MM.1S (cell line): Measurements from ENCODE around the gene TCHP.
A peak's percentile ranks its signal among the peaks of the same experiment; 100 is the strongest.

ENCODE experiments used
- DNase-seq: peaks from one replicate; pipeline ENCODE4 v3.0.0-alpha.2; 2015
- H2AFZ ChIP-seq: fragments of 300-600 bp; sonication (generic); 2 replicates; pipeline ENCODE4 v1.6.0; 2016; ENCODE audit warnings: antibody characterized with exemption, low read length
- H3F3A ChIP-seq: fragments of 300-600 bp; sonication (generic); 2 replicates; pipeline ENCODE4 v1.6.1; 2016; ENCODE audit warnings: mild to moderate bottlenecking, antibody characterized with exemption, low read length, moderate library complexity, mixed read lengths; ENCODE audit not compliant: insufficient read depth
- H3K27ac ChIP-seq: fragments of 300-600 bp; sonication (generic); 2 replicates; pipeline ENCODE4 v1.5.1; 2016; ENCODE audit warnings: mild to moderate bottlenecking, low read length
- H3K27me3 ChIP-seq: fragments of 300-600 bp; sonication (generic); replicated peaks from 2 replicates; pipeline ENCODE4 v1.6.0; 2016; ENCODE audit warnings: low read length; ENCODE audit not compliant: insufficient read depth
- H3K36me3 ChIP-seq: fragments of 300-600 bp; sonication (generic); replicated peaks from 2 replicates; pipeline ENCODE4 v1.6.1; 2016; ENCODE audit warnings: mild to moderate bottlenecking, low read length, mixed read lengths; ENCODE audit not compliant: insufficient read depth
- H3K4me1 ChIP-seq: fragments of 300-600 bp; sonication (generic); 2 replicates; pipeline ENCODE4 v1.6.1; 2016; ENCODE audit warnings: low read length, mixed read lengths
- H3K4me2 ChIP-seq: fragments of 300-600 bp; sonication (generic); 2 replicates; pipeline ENCODE4 v1.6.0; 2016; ENCODE audit warnings: low read depth, low read length
- H3K4me3 ChIP-seq: fragments of 300-600 bp; sonication (generic); 2 replicates; pipeline ENCODE4 v1.5.1; 2016; ENCODE audit warnings: low read length, mixed read lengths
- H3K79me2 ChIP-seq: fragments of 300-600 bp; sonication (generic); 2 replicates; pipeline ENCODE4 v1.6.1; 2016; ENCODE audit warnings: mixed run types, low read length, mixed read lengths
- H3K9ac ChIP-seq: fragments of 300-600 bp; sonication (generic); 2 replicates; pipeline ENCODE4 v1.6.1; 2016; ENCODE audit warnings: low read length, mixed read lengths
- H3K9me2 ChIP-seq: fragments of 300-600 bp; sonication (generic); replicated peaks from 2 replicates; pipeline ENCODE4 v1.6.1; 2016; ENCODE audit warnings: mild to moderate bottlenecking, low read length, mixed read lengths; ENCODE audit not compliant: insufficient read depth
- H3K9me3 ChIP-seq: fragments of 300-600 bp; sonication (generic); replicated peaks from 2 replicates; pipeline ENCODE4 v1.6.1; 2016; ENCODE audit warnings: mild to moderate bottlenecking, low read length, mixed read lengths; ENCODE audit not compliant: insufficient read depth
- H4K20me1 ChIP-seq: fragments of 300-600 bp; sonication (generic); 2 replicates; pipeline ENCODE4 v1.6.1; 2016; ENCODE audit warnings: mild to moderate bottlenecking, low read length, moderate library complexity, mixed read lengths; ENCODE audit not compliant: insufficient read depth
- CTCF ChIP-seq: fragments of 300-600 bp; sonication (generic); IDR thresholded peaks from 2 replicates; pipeline ENCODE4 v1.5.1; 2016; ENCODE audit warnings: antibody characterized with exemption, low read length, mixed read lengths
- EZH2 ChIP-seq: fragments of 300-600 bp; sonication (generic); optimal IDR thresholded peaks from 2 replicates; pipeline ENCODE3; 2017; ENCODE audit warnings: low read depth, mild to moderate bottlenecking, antibody characterized with exemption, low read length, mixed read lengths
- EZH2phosphoT487 ChIP-seq: fragments of 300-600 bp; sonication (generic); IDR thresholded peaks from 2 replicates; pipeline ENCODE4 v1.6.1; 2018; ENCODE audit warnings: antibody characterized with exemption, low read length

TCHP gene

GRCh38 chr12:109900752-109901580 is 892 bp downstream of the TCHP start:
- H3K27me3 ChIP-seq, result no peaks in the 10 kb centered on the region

GRCh38 chr12:109902891-109903418 is 2.9 kb downstream of the TCHP start:
- Histone ChIP-seq H2AFZ (no peak overlapping the region), H3K36me3 (no peaks in the 10 kb centered on the region), H4K20me1 (no peaks in the 10 kb centered on the region), H3K9me2 (no peaks in the 10 kb centered on the region), H3K4me2 (no peak overlapping the region), H3F3A (no peaks in the 10 kb centered on the region), H3K9me3 (no peaks in the 10 kb centered on the region), H3K79me2 (peaks cover 29% of the 10 kb centered on the region), H3K27me3 (no peaks in the 10 kb centered on the region), H3K27ac (no peak overlapping the region), H3K4me3 (no peak overlapping the region), H3K9ac (no peak overlapping the region), H3K4me1 (no peaks in the 10 kb centered on the region)
- no peak for DNase-seq
- TF ChIP-seq CTCF (no peak), EZH2phosphoT487 (no peak), EZH2 (no peak)

More at GRCh38 chr12:109900752-109901580, 892 bp downstream of the TCHP start:
- no peaks in the 10 kb centered on the region for H3K9me3 ChIP-seq
- peak overlapping the region; percentile 74 for H3K4me2 ChIP-seq
- no peaks in the 10 kb centered on the region for H3K36me3 ChIP-seq
- H3K27ac ChIP-seq, result peak overlapping the region; percentile 43; the same call in 1 of the 2 replicates
- peak overlapping the region; percentile 81 for H3K4me3 ChIP-seq
- no peaks in the 10 kb centered on the region for H3K4me1 ChIP-seq
- H3K9ac ChIP-seq, result peak overlapping the region; percentile 84
- H2AFZ ChIP-seq, result peak overlapping the region; percentile 67; the same call in 1 of the 2 replicates
- H3K79me2 ChIP-seq, result peaks cover 29% of the 10 kb centered on the region
- TF ChIP-seq CTCF (no peak), EZH2 (no peak), EZH2phosphoT487 (no peak)
- H3F3A ChIP-seq, result no peaks in the 10 kb centered on the region
- H4K20me1 ChIP-seq, result no peaks in the 10 kb centered on the region
- DNase-seq, result no peak
- H3K9me2 ChIP-seq, result no peaks in the 10 kb centered on the region

- H3K27me3 ChIP-seq, result no peaks in the 10 kb centered on the region
Observed at GRCh38 chr12:109905301-109905700, 5.2 kb downstream of the TCHP start.

More at GRCh38 chr12:109905301-109905700, 5.2 kb downstream of the TCHP start:
- Histone ChIP-seq H3K9ac (no peak overlapping the region), H3K9me2 (no peaks in the 10 kb centered on the region), H3K4me2 (no peak overlapping the region), H4K20me1 (no peaks in the 10 kb centered on the region), H3K79me2 (peaks cover 27% of the 10 kb centered on the region), H3K9me3 (no peaks in the 10 kb centered on the region), H2AFZ (no peak overlapping the region), H3K4me1 (no peaks in the 10 kb centered on the region), H3F3A (no peaks in the 10 kb centered on the region), H3K36me3 (no peaks in the 10 kb centered on the region), H3K27ac (no peak overlapping the region), H3K4me3 (no peak overlapping the region)
- TF ChIP-seq EZH2phosphoT487, result no peak
- no peak for TF ChIP-seq EZH2
- TF ChIP-seq CTCF, result no peak
- DNase-seq, result no peak
